SK-N-SH treated with all-trans-retinoic acid at 6 μM for 48 hours (cell line): ENCODE data around the gene GNB2.

ENCODE experiments used
- ATAC-seq: fragments of 200-7000 bp; cut with Tn5 transposase; 3 replicates; pipeline ENCODE4 v1.9.1; 2020; ENCODE audit warnings: mild to moderate bottlenecking, moderate library complexity
- ARNTL ChIP-seq: fragments of 450-650 bp; formaldehyde crosslinking; IDR thresholded peaks from 2 replicates; pipeline ENCODE4 v1.5.0; 2020; ENCODE audit warnings: low read depth, mild to moderate bottlenecking, moderate library complexity, borderline replicate concordance
- BACH2 ChIP-seq: fragments of 250-450 bp; sonication (Bioruptor Pico); IDR thresholded peaks from 2 replicates; pipeline ENCODE4 v1.9.0; 2021; ENCODE audit warnings: mild to moderate bottlenecking, borderline replicate concordance
- CSDC2 ChIP-seq: fragments of 250-450 bp; sonication (Bioruptor Pico); IDR thresholded peaks from 2 replicates; pipeline ENCODE4 v1.5.0; 2020; ENCODE audit warnings: mild to moderate bottlenecking, moderate library complexity
- CSRNP3 ChIP-seq: fragments of 250-450 bp; sonication (Bioruptor Pico); IDR thresholded peaks from 2 replicates; pipeline ENCODE4 v1.5.1; 2021; ENCODE audit warnings: mild to moderate bottlenecking, moderate library complexity
- ESRRG ChIP-seq: fragments of 250-450 bp; sonication (Bioruptor Pico); IDR thresholded peaks from 2 replicates; pipeline ENCODE4 v1.6.1; 2021; ENCODE audit warnings: mild to moderate bottlenecking
- GLIS3 ChIP-seq: fragments of 250-450 bp; sonication (Bioruptor Pico); IDR thresholded peaks from 2 replicates; pipeline ENCODE4 v1.5.0; 2020; ENCODE audit warnings: mild to moderate bottlenecking, moderate library complexity
- ISL1 ChIP-seq: fragments of 250-450 bp; sonication (Bioruptor Pico); IDR thresholded peaks from 2 replicates; pipeline ENCODE4 v2.1.2; 2022; ENCODE audit warnings: mild to moderate bottlenecking, moderate library complexity
- OSR1 ChIP-seq: fragments of 250-450 bp; sonication (Bioruptor Pico); IDR thresholded peaks from 2 replicates; pipeline ENCODE4 v1.8.0; 2022; ENCODE audit warnings: moderate library complexity, mild to moderate bottlenecking, inconsistent platforms
- PATZ1 ChIP-seq: fragments of 250-450 bp; sonication (Bioruptor Pico); IDR thresholded peaks from 2 replicates; pipeline ENCODE4 v1.8.0; 2020; ENCODE audit warnings: mild to moderate bottlenecking, moderate library complexity, borderline replicate concordance
- POU6F1 ChIP-seq: fragments of 250-450 bp; sonication (Bioruptor Pico); IDR thresholded peaks from 2 replicates; pipeline ENCODE4 v1.8.0; 2021; ENCODE audit warnings: low read depth, mild to moderate bottlenecking, moderate library complexity, borderline replicate concordance
- PPARA ChIP-seq: fragments of 250-450 bp; sonication (Bioruptor Pico); IDR thresholded peaks from 2 replicates; pipeline ENCODE4 v1.5.0; 2020; ENCODE audit warnings: mild to moderate bottlenecking, borderline replicate concordance
- RARB ChIP-seq: fragments of 250-450 bp; sonication (Bioruptor Pico); IDR thresholded peaks from 2 replicates; pipeline ENCODE4 v1.8.0; 2021; ENCODE audit warnings: mild to moderate bottlenecking, moderate library complexity
- SNAI2 ChIP-seq: fragments of 250-450 bp; sonication (Bioruptor Pico); IDR thresholded peaks from 2 replicates; pipeline ENCODE4 v1.5.0; 2020; ENCODE audit warnings: mild to moderate bottlenecking, moderate library complexity
- TCF4 ChIP-seq: fragments of 250-450 bp; sonication (Bioruptor Pico); IDR thresholded peaks from 2 replicates; pipeline ENCODE4 v1.8.0; 2021; ENCODE audit warnings: mild to moderate bottlenecking, moderate library complexity, borderline replicate concordance
- TOX ChIP-seq: fragments of 250-450 bp; sonication (Bioruptor Pico); IDR thresholded peaks from 2 replicates; pipeline ENCODE4 v1.8.0; 2021; ENCODE audit warnings: mild to moderate bottlenecking, moderate library complexity, borderline replicate concordance
- ZC3H10 ChIP-seq: fragments of 250-450 bp; sonication (Bioruptor Pico); IDR thresholded peaks from 2 replicates; pipeline ENCODE4 v1.5.1; 2021; ENCODE audit warnings: mild to moderate bottlenecking, moderate library complexity
- ZFP3 ChIP-seq: fragments of 250-450 bp; sonication (Bioruptor Pico); IDR thresholded peaks from 2 replicates; pipeline ENCODE4 v1.5.0; 2020; ENCODE audit warnings: mild to moderate bottlenecking, moderate library complexity
- ZFP30 ChIP-seq: fragments of 450-650 bp; formaldehyde crosslinking; IDR thresholded peaks from 2 replicates; pipeline ENCODE4 v1.5.0; 2022; ENCODE audit warnings: mild to moderate bottlenecking, moderate library complexity
- ZNF565 ChIP-seq: fragments of 450-650 bp; formaldehyde crosslinking; conservative IDR thresholded peaks from 2 replicates; pipeline ENCODE4 v1.5.0; 2020; ENCODE audit warnings: low read depth, mild to moderate bottlenecking, moderate library complexity
- ZNF70 ChIP-seq: fragments of 450-650 bp; formaldehyde crosslinking; IDR thresholded peaks from 2 replicates; pipeline ENCODE4 v1.5.0; 2020; ENCODE audit warnings: mild to moderate bottlenecking, moderate library complexity
- ZNF8 ChIP-seq: fragments of 450-650 bp; formaldehyde crosslinking; IDR thresholded peaks from 2 replicates; pipeline ENCODE4 v1.5.0; 2020; ENCODE audit warnings: mild to moderate bottlenecking, moderate library complexity

GNB2 gene

GRCh38 chr7:100679129-100679926 lies 5.8 kb downstream of the GNB2 start:
- no peak for TF ChIP-seq TCF4 (CRISPR knock-in tag)
- TF ChIP-seq SNAI2 (CRISPR knock-in tag): no peak
- TF ChIP-seq PATZ1 (CRISPR knock-in tag): no peak
- TF ChIP-seq ZC3H10: no peak
- no peak for TF ChIP-seq BACH2 (CRISPR knock-in tag)
- TF ChIP-seq ARNTL (CRISPR knock-in tag): no peak
- no peak for TF ChIP-seq CSDC2 (CRISPR knock-in tag)
- no peak for TF ChIP-seq PPARA
- TF ChIP-seq ZNF565 (CRISPR knock-in tag): no peak
- no peak for ATAC-seq

GRCh38 chr7:100679927-100680575 lies 6.5 kb downstream of the GNB2 start:
- TF ChIP-seq ZC3H10: no peak
- no peak for TF ChIP-seq POU6F1
- TF ChIP-seq RARB (CRISPR knock-in tag): no peak
- TF ChIP-seq CSRNP3: no peak
- no peak for TF ChIP-seq ZFP30 (CRISPR knock-in tag)
- no peak for TF ChIP-seq ZFP3 (CRISPR knock-in tag)
- no peak for TF ChIP-seq ISL1 (CRISPR knock-in tag)
- TF ChIP-seq PATZ1 (CRISPR knock-in tag): no peak
- no peak for TF ChIP-seq ZNF70 (CRISPR knock-in tag)
- no peak for TF ChIP-seq ESRRG
- TF ChIP-seq TCF4 (CRISPR knock-in tag): no peak
- TF ChIP-seq GLIS3 (CRISPR knock-in tag): no peak
- no peak for TF ChIP-seq CSDC2 (CRISPR knock-in tag)
- no peak for TF ChIP-seq ZNF565 (CRISPR knock-in tag)
- no peak for TF ChIP-seq ZNF8 (CRISPR knock-in tag)
- TF ChIP-seq OSR1 (CRISPR knock-in tag): no peak
- TF ChIP-seq TOX (CRISPR knock-in tag): no peak
- no peak for ATAC-seq

- TF ChIP-seq PATZ1 (CRISPR knock-in tag) (no peak), ESRRG (no peak)
- ATAC-seq: no peak
Measured at GRCh38 chr7:100680576-100681271, 7.2 kb downstream of the GNB2 start.
